ENCODE measurements around the gene SERBP1.

DNA sequence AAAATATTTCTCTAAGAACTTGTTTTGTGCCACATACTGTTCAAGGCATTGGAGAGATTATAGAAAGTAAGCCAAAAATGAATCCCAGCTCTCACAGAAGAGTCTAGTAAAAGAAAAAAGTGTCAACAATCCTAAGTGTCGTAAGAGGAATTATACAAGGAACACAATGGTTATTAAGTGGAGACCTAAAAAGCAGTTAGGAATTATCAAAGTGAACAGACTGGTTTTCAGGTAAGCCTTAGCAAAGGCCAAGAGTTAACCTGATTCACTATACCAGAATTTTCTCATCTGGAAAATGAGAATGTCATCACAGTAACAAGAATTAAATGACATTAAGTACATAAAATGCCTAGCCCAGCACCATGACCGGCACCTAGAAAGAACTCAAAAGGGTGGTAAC is 15.6 kb downstream of the SERBP1 start:
- TF ChIP-seq, protein P1, sequence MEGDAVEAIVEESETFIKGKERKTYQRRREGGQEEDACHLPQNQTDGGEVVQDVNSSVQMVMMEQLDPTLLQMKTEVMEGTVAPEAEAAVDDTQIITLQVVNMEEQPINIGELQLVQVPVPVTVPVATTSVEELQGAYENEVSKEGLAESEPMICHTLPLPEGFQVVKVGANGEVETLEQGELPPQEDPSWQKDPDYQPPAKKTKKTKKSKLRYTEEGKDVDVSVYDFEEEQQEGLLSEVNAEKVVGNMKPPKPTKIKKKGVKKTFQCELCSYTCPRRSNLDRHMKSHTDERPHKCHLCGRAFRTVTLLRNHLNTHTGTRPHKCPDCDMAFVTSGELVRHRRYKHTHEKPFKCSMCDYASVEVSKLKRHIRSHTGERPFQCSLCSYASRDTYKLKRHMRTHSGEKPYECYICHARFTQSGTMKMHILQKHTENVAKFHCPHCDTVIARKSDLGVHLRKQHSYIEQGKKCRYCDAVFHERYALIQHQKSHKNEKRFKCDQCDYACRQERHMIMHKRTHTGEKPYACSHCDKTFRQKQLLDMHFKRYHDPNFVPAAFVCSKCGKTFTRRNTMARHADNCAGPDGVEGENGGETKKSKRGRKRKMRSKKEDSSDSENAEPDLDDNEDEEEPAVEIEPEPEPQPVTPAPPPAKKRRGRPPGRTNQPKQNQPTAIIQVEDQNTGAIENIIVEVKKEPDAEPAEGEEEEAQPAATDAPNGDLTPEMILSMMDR (IDR thresholded peaks at IDR 0.05), result no peak
- no peak for TF ChIP-seq POLR2A (IDR thresholded peaks at IDR 0.05)
